D721Med (cell line): ENCODE data around the gene HMOX2.
A peak's percentile ranks its signal among the peaks of the same experiment; 100 is the strongest.

ENCODE experiments used
- DNase-seq: peaks from one replicate; pipeline ENCODE4 v3.0.0; 2011; ENCODE audit warnings: low spot score; ENCODE audit not compliant: insufficient read length
- FAIRE-seq: peaks from 2 replicates; lab custom pipeline; 2011; peaks lifted over from hg19 to GRCh38; lab: Jason Lieb, UNC
- TF ChIP-seq, protein P1 (sequence below): IDR thresholded peaks from 2 replicates; pipeline ENCODE4 v1.5.1; 2012; ENCODE audit warnings: mild to moderate bottlenecking, control low read depth; ENCODE audit not compliant: insufficient read depth; ENCODE audit errors: missing control alignments

HMOX2 gene

DNA sequence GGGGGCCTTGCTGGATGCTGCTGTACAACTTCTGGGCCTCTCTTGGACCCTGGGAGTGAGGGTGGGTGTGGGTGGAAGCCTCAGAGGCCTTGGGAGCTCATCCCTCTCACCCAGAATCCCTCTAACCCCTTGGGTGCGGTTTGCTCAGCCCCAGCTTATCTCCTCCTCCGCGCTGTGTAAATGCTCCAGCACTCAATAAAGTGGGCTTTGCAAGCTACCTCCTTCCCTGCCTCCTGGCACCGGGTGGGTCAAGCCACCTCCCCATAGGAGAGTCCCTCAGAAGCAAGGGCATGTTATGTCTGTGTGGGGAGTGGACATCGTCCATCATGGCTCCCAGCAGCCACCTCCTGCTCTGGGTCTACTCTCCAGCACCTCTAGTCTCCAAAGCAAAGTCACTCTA lies 33.9 kb downstream of the HMOX2 start:
- FAIRE-seq (no peak), DNase-seq (no peak)
- TF ChIP-seq, protein P1, sequence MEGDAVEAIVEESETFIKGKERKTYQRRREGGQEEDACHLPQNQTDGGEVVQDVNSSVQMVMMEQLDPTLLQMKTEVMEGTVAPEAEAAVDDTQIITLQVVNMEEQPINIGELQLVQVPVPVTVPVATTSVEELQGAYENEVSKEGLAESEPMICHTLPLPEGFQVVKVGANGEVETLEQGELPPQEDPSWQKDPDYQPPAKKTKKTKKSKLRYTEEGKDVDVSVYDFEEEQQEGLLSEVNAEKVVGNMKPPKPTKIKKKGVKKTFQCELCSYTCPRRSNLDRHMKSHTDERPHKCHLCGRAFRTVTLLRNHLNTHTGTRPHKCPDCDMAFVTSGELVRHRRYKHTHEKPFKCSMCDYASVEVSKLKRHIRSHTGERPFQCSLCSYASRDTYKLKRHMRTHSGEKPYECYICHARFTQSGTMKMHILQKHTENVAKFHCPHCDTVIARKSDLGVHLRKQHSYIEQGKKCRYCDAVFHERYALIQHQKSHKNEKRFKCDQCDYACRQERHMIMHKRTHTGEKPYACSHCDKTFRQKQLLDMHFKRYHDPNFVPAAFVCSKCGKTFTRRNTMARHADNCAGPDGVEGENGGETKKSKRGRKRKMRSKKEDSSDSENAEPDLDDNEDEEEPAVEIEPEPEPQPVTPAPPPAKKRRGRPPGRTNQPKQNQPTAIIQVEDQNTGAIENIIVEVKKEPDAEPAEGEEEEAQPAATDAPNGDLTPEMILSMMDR = no peak

DNA sequence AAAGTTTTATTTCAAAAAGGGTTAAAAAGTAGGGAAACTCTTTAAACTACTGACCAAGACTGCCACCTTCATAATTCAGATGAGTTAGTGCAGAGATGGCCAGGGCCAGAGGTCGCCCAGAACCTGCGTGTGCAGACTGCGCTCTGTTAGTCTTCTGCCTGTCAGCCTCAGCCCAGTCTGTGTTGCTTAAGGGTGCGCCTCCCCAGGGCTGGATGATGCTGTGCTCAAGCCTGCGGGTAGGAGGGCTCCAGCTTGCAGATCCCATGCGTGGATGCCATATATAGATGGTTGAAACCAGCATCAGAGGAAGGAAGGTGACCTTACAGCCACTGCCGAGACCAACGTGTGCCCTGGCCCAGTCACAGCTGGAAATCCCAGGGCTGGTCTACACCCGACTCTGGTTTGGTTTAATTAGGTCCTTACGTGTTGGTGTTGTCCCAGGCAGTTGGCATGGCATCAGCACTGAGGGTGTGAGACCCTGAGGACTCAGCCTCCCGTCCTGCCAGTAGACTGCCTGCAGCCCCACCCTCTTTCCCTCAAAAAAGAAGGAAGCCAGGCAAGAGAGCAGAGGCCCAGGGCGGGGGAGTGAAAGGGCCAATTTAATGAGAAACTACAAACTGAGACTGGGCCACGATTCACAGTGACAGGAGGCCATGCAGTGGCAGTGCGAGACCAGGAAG lies 34.7 kb downstream of the HMOX2 start:
- DNase-seq (no peak), FAIRE-seq (no peak)
- TF ChIP-seq, protein P1 = no peak

DNA sequence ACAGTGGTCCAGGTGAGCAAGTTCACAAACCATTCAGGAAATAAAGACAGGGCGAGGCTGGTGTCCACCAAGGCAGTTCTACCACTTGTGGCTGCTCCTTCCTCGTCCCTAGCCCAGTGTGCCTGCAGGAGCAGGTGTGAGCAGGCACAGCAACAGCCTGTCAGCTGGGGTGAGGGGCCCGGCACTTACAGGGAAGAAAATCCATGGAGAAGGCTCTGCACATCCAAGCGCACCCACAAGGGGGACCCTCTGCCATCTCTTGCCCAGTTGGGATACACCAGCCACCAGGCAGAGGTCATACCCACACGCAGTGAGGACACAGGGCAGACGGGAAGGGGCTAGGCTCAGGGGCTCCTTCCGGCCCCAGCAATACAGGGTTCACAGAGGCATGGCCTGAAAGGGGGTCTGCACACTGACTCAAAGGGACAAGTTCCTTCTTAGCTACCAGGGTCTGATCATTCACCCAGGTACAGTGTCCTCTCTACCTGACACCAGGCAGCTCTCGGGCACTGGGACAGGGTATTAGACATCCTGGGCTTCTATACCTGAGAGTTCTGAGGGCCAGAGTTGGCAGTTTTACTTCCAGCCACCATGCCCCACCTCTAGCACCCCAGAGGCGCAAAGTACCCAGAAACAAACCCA lies 35.4 kb downstream of the HMOX2 start:
- TF ChIP-seq, protein P1 = peak; percentile 60
- peak; percentile 77 for DNase-seq
- no peak for FAIRE-seq

DNA sequence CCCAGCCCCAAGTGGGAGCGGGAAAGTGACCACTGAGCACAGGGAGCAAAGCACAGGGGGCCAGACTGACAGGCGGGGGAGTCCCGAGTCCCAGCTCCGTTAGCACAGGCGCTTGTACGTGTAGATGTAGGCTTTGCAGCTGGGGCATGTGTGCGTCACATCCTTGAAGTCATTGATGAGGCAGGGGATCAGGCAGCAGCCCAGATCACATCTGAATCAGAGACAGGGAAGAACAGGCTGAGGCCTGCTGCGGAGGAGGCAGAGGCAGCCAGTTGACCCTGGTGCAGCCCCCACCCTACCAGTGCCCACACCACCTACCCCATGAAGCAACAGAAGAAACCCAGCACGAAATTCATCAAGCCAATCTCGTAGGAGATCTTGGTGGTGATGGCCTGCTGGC lies 36.3 kb downstream of the HMOX2 start:
- TF ChIP-seq, protein P1 = no peak
- DNase-seq (no peak), FAIRE-seq (no peak)

DNA sequence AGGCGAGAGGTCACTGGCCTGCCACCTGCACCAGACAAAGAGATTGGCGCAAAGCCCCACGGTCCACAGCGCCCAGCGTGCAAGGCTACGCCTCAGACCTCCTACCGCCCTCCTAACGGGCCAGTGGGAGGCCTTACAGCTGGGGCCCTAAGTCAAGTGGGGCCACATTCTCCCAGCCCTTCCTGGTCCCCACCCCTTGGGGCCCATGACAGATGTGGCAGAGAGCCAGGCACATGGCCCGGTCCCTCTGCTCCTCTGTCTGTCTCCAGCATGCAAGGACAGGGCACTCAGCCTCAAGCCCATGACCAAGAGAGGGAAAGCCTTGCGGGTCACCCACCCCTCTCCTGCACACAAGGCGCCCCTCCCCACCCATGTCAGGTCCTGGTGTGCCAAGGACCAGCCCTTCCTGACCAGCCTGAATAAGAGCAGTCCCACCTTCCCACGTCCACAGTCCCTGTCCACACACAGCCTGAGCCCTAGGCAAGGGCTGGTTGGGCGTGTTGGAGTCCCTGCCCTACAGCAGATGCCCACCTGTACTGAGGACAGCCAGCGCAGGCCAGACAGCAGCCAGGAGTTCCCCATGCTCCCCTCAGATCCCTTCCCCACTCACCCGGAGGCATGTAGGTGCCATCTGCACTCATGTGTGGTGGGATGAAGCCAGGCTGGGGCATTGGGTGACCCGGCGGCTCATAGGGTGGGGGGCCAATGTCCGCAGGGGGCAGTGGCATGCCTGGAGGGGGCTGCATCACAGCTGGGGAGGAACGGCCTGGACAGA lies 37.1 kb downstream of the HMOX2 start:
- TF ChIP-seq, protein P1 = no peak
- FAIRE-seq (no peak), DNase-seq (no peak)

DNA sequence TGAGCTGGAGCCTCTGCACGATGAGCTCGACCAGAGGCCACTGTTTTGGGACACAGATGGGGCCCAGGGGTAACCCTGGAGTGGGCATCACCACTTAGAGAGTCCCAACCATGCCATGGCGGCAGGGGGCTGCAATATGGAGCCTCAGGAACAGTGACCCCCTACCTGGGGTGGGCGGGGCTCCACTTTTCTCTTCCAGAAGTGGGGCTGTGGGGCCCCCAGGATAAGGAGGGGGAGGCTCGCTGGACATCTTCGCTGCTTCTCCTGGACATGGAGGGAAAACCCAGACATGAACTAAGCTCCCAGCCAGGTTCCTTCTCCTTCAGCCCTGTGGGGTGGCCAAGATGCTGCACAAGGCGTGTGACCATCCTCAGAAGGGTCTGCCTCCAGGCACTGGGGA lies 37.7 kb downstream of the HMOX2 start:
- DNase-seq = no peak
- TF ChIP-seq, protein P1 = no peak
- no peak for FAIRE-seq
